Astrocyte of the spinal cord (primary cell): Measurements from ENCODE around the gene SCAF4.

Experiments used
- DNase-seq: peaks from one replicate; pipeline ENCODE4 v3.0.0; 2011; ENCODE audit warnings: low read depth, low spot score
- H3K4me3 ChIP-seq: 2 replicates; pipeline ENCODE4 v1.5.1; 2011; ENCODE audit warnings: low read depth, mild to moderate bottlenecking, low read length, moderate library complexity
- CTCF ChIP-seq: IDR thresholded peaks from 2 replicates; pipeline ENCODE4 v1.5.1; 2012; ENCODE audit warnings: low read depth, mild to moderate bottlenecking, low read length, inconsistent platforms
- in situ Hi-C: cut with HindIII; loops from 2 replicates; pipeline ENCODE4 v1.10.0; 2017; ENCODE audit warnings: low sequenced_read_pairs

SCAF4 gene

GRCh38 chr21:31688603-31689368 lies 43.1 kb downstream of the SCAF4 start:
- in situ Hi-C loops, result no loop called here
- DNase-seq, result no peak
- no peak for TF ChIP-seq CTCF
- H3K4me3 ChIP-seq, result no peak overlapping the region

GRCh38 chr21:31687108-31687507 lies 44.8 kb downstream of the SCAF4 start:
- H3K4me3 ChIP-seq, result no peak overlapping the region
- no peak for TF ChIP-seq CTCF
- in situ Hi-C loops, result no loop called here
- no peak for DNase-seq

- DNase-seq, result no peak
- in situ Hi-C loops, result no loop called here
- no peak overlapping the region for H3K4me3 ChIP-seq
- TF ChIP-seq CTCF, result no peak
Observed at GRCh38 chr21:31686272-31686915, 45.5 kb downstream of the SCAF4 start.

GRCh38 chr21:31684918-31685317 lies 47.0 kb downstream of the SCAF4 start:
- TF ChIP-seq CTCF, result no peak
- in situ Hi-C loops, result no loop called here

GRCh38 chr21:31683029-31683428 lies 48.9 kb downstream of the SCAF4 start:
- no peak for DNase-seq
- in situ Hi-C loops, result no loop called here
- TF ChIP-seq CTCF, result no peak
- H3K4me3 ChIP-seq, result no peak overlapping the region

More at GRCh38 chr21:31684918-31685317, 47.0 kb downstream of the SCAF4 start:
- no peak overlapping the region for H3K4me3 ChIP-seq
- no peak for DNase-seq

GRCh38 chr21:31682620-31683019 lies 49.3 kb downstream of the SCAF4 start:
- no peak for DNase-seq
- TF ChIP-seq CTCF, result no peak
- in situ Hi-C loops, result no loop called here
- no peak overlapping the region for H3K4me3 ChIP-seq
